GM12878 (cell line): ENCODE results near the gene TEDC1. TPM values are rescaled to one million over a fixed set of nuclear protein-coding genes. Genes with fewer than 3 reads are reported as not detected.

Experiments
- ATAC-seq: fragments of 200-7000 bp; cut with Tn5 transposase; 3 replicates; pipeline ENCODE4 v1.9.1; 2020; ENCODE audit warnings: mild to moderate bottlenecking, moderate library complexity
- BruUV-seq: library from RNA; stranded (reverse); fragments of 400-500 nt; replicated peaks from 2 replicates; lab custom pipeline; 2021; lab: Mats Ljungman, UMichigan
- CTCF ChIA-PET: fragments of 300-600 bp; sonication (Branson Sonifier 250); formaldehyde crosslinking; extraction: SDS; loops from one replicate; lab custom pipeline; 2021; ENCODE audit warnings: inconsistent platforms; lab: Yijun Ruan, JAX
- POLR2A ChIA-PET: fragments of 350-600 bp; formaldehyde crosslinking; extraction: SDS; loops from one replicate; lab custom pipeline; 2021; ENCODE audit warnings: inconsistent platforms; lab: Charles Lee
- RAD21 ChIA-PET: fragments of 300-600 bp; sonication (Branson Sonifier 250); formaldehyde crosslinking; loops from one replicate; lab custom pipeline; 2023; ENCODE audit warnings: antibody characterized with exemption; ENCODE audit not compliant: unreplicated experiment; lab: Charles Lee
- SMC1A ChIA-PET: fragments of 300-600 bp; sonication (Branson Sonifier 250); formaldehyde crosslinking; loops from one replicate; lab custom pipeline; 2023; ENCODE audit not compliant: unreplicated experiment, uncharacterized antibody; lab: Charles Lee
- DNase-seq: peaks from one replicate; pipeline ENCODE4 v3.0.0-alpha.2; 2011; ENCODE audit warnings: low read depth, low spot score
- FAIRE-seq: peaks from 3 replicates; lab custom pipeline; 2011; peaks lifted over from hg19 to GRCh38; lab: Jason Lieb, UNC
- H2AFZ ChIP-seq: 2 replicates; pipeline ENCODE4 v1.6.0; 2011; ENCODE audit warnings: low read depth, low read length, control low read depth; ENCODE audit not compliant: control insufficient read depth
- H3K27ac ChIP-seq: 2 replicates; pipeline ENCODE4 v1.5.1; 2011; ENCODE audit warnings: control low read depth; ENCODE audit not compliant: control insufficient read depth, insufficient read depth
- H3K27me3 ChIP-seq, 2 experiments: replicated peaks in 1 of 2; 2 replicates each; pipeline versions ENCODE4 v1.6.0 to v1.6.1; 2011; ENCODE audit warnings: low read length in 1 of 2; ENCODE audit not compliant: control insufficient read depth in 2 of 2, insufficient read depth in 2 of 2
- H3K36me3 ChIP-seq, 2 experiments: 2 replicates each; pipeline ENCODE4 v1.5.1; 2011; ENCODE audit warnings: low read length in 1 of 2; ENCODE audit not compliant: control insufficient read depth in 2 of 2, insufficient read depth in 2 of 2
- H3K4me1 ChIP-seq: 2 replicates; pipeline ENCODE4 v1.6.1; 2011; ENCODE audit warnings: mild to moderate bottlenecking, low read length, moderate library complexity, mixed read lengths; ENCODE audit not compliant: control insufficient read depth, insufficient read depth
- H3K4me2 ChIP-seq: 2 replicates; pipeline ENCODE4 v1.6.0; 2011; ENCODE audit warnings: control low read depth; ENCODE audit not compliant: control insufficient read depth, insufficient read depth
- H3K4me3 ChIP-seq: fragments of 200-600 bp; sonication (generic); 2 replicates; pipeline ENCODE4 v1.5.1; 2016
- H3K79me2 ChIP-seq: 2 replicates; pipeline ENCODE4 v1.6.0; 2011; ENCODE audit warnings: low read length; ENCODE audit not compliant: control insufficient read depth, insufficient read depth
- H3K9ac ChIP-seq: 2 replicates; pipeline ENCODE4 v1.8.0; 2011; ENCODE audit warnings: low read length, control low read depth, mixed read lengths; ENCODE audit not compliant: control insufficient read depth, insufficient read depth
- H3K9me3 ChIP-seq: replicated peaks from 3 replicates; pipeline ENCODE4 v1.5.1; 2011; ENCODE audit warnings: mild to moderate bottlenecking, low read length; ENCODE audit not compliant: control insufficient read depth, insufficient read depth
- H4K20me1 ChIP-seq: 2 replicates; pipeline ENCODE4 v1.6.0; 2011; ENCODE audit not compliant: control insufficient read depth, insufficient read depth
- BCLAF1 ChIP-seq: fragments of 450-650 bp; IDR thresholded peaks from 2 replicates; pipeline ENCODE4 v1.6.1; 2017; ENCODE audit warnings: antibody characterized with exemption, mild to moderate bottlenecking, moderate library complexity
- BMI1 ChIP-seq: fragments of 450-650 bp; IDR thresholded peaks from 2 replicates; pipeline ENCODE4 v1.6.1; 2016; ENCODE audit warnings: mild to moderate bottlenecking, moderate library complexity, borderline replicate concordance
- CHD2 ChIP-seq: IDR thresholded peaks from 2 replicates; pipeline ENCODE4 v1.6.1; 2011; ENCODE audit warnings: low read depth, low read length, improper control_type of control experiment, borderline replicate concordance
- ESRRA ChIP-seq: IDR thresholded peaks from 2 replicates; pipeline ENCODE4 v1.6.1; 2012; ENCODE audit warnings: mild to moderate bottlenecking, low read length, improper control_type of control experiment
- FOXM1 ChIP-seq: IDR thresholded peaks from 2 replicates; pipeline ENCODE4 v1.6.1; 2012; ENCODE audit warnings: low read depth, mild to moderate bottlenecking, inconsistent platforms, low read length, moderate library complexity
- HSF1 ChIP-seq: fragments of 150-350 bp; IDR thresholded peaks from 2 replicates; pipeline ENCODE4 v1.6.1; 2014; ENCODE audit warnings: mild to moderate bottlenecking, low read depth, low read length
- JUND ChIP-seq: IDR thresholded peaks from 2 replicates; pipeline ENCODE4 v1.6.1; 2012; ENCODE audit warnings: low read depth, mild to moderate bottlenecking, low read length, improper control_type of control experiment, moderate library complexity
- MEF2A ChIP-seq: IDR thresholded peaks from 2 replicates; pipeline ENCODE4 v1.6.1; 2011; ENCODE audit warnings: low read depth, mild to moderate bottlenecking, low read length, moderate library complexity; ENCODE audit not compliant: insufficient read depth
- MYB ChIP-seq: fragments of 150-350 bp; IDR thresholded peaks from 2 replicates; pipeline ENCODE4 v1.6.1; 2014; ENCODE audit warnings: mild to moderate bottlenecking, low read depth, low read length, borderline replicate concordance
- NBN ChIP-seq: fragments of 450-650 bp; IDR thresholded peaks from 2 replicates; pipeline ENCODE4 v1.6.1; 2016
- RFX5 ChIP-seq: IDR thresholded peaks from 2 replicates; pipeline ENCODE4 v1.6.1; 2011; ENCODE audit warnings: low read depth, low read length, improper control_type of control experiment
- SRF ChIP-seq, 2 experiments: IDR thresholded peaks; 2 replicates each; pipeline ENCODE4 v1.6.1; 2011; ENCODE audit warnings: low read depth in 2 of 2, low read length in 2 of 2, mild to moderate bottlenecking in 1 of 2, moderate library complexity in 1 of 2
- TBL1XR1 ChIP-seq: IDR thresholded peaks from 2 replicates; pipeline ENCODE4 v1.6.1; 2012; ENCODE audit warnings: low read depth, low read length, improper control_type of control experiment
- USF1 ChIP-seq: IDR thresholded peaks from 2 replicates; pipeline ENCODE4 v1.6.1; 2011; ENCODE audit warnings: borderline replicate concordance, low read depth, mild to moderate bottlenecking, moderate library complexity, mixed read lengths, low read length; ENCODE audit not compliant: insufficient read depth; ENCODE audit errors: extremely low read length
- ZNF274 ChIP-seq: IDR thresholded peaks from one replicate; pipeline ENCODE4 v1.8.0; 2011; ENCODE audit not compliant: insufficient read length, insufficient read depth
- WGBS: methylation state at CpG from one replicate; pipeline ENCODE4 v1.1.6; 2016; ENCODE audit warnings: low lambda C conversion rate; ENCODE audit not compliant: insufficient replicate concordance, insufficient coverage; ENCODE audit errors: missing lambda C conversion rate; 5-methylcytosine and 5-hydroxymethylcytosine counted together
- in situ Hi-C: fragments of 300-500 bp; cut with MboI; formaldehyde crosslinking; loops from 9 replicates; pipeline ENCODE4 v1.14.3; 2018; ENCODE audit warnings: mixed read lengths
- intact Hi-C: fragments of 100-400 bp; cut with micrococcal nuclease; formaldehyde crosslinking; loops from one replicate; pipeline ENCODE4 v1.14.2; 2022; ENCODE audit not compliant: unreplicated experiment
- polyA plus RNA-seq, 11 experiments: library from polyadenylated mRNA; depleted of rRNA in 4 of 11; unstranded in 6 of 11; stranded (reverse) in 5 of 11; fragments of >200 nt; fragmentation: Nextera tagmentation in 4 of 11; fragmentation: Illumina TruSeq in 1 of 11; extraction: Ambion mirVana in 4 of 11; extraction: Trizol in 1 of 11; gene quantifications; 1 replicate in 1 of 11; 2 replicates in 10 of 11; pipeline versions ENCODE4 v1.2.1 to v1.2.3, GENCODE V29; 2011 to 2016; ENCODE audit warnings: inconsistent platforms in 2 of 11, missing spikeins in 2 of 11, low read depth in 1 of 11
- total RNA-seq, 4 experiments: library from RNA; depleted of rRNA in 3 of 4; stranded (reverse); fragments of >200 nt in 3 of 4; fragmentation: Illumina TruSeq in 1 of 4; extraction: Trizol in 1 of 4; gene quantifications; 2 replicates each; pipeline versions ENCODE4 v1.2.1 to v1.2.3, GENCODE V29; 2013 to 2021

The TEDC1 gene
- total and polyA plus RNA-seq, 10 of the 15 experiments (the other 5 are each of a cell fraction or from before 2014, with no cell fraction given): 0.19 to 34.2 (median 14.5) TPM

GRCh38 chr14:105482486-105483110 is 8.4 kb upstream of the TEDC1 start:
- ChIA-PET SMC1A (interaction anchor here (2.4 kb wide), 1 partner anchor 7 kb away, joined by 39 read pairs; the partner anchor contains the start of gene TEDC1), RAD21 (interaction anchor here (0.7 to 2.3 kb wide), 5 partner anchors 7 to 116 kb away, joined by 3 to 74 read pairs (median 3); no protein-coding TSS in a partner anchor), POLR2A (interaction anchor here (0.8 to 2.2 kb wide), 2 partner anchors 7 to 9 kb away, joined by 3 to 23 read pairs; no protein-coding TSS in a partner anchor), CTCF (interaction anchor here (0.7 to 2.9 kb wide), 5 partner anchors 8 to 113 kb away, joined by 3 to 103 read pairs (median 17); partner anchors contain the start of gene TEDC1)
- Histone ChIP-seq H2AFZ (no peak overlapping the region), H3K36me3 (no peaks in the 10 kb centered on the region), H4K20me1 (no peaks in the 10 kb centered on the region), H3K9me3 (no peaks in the 10 kb centered on the region), H3K79me2 (peaks cover 2% of the 10 kb centered on the region; the same call in 1 of the 2 replicates), H3K9ac (no peak overlapping the region), H3K4me3 (no peak overlapping the region), H3K4me2 (peak overlapping the region; percentile 77), H3K4me1 (peaks cover 30% of the 10 kb centered on the region), H3K27ac (no peak overlapping the region), H3K27me3 (no peaks in the 10 kb centered on the region; a peak in 1 of 4 replicates)
- intact Hi-C loops (loop anchor here (10.0 kb wide), 1 partner anchor 418 kb away; the partner anchor contains the start of gene GPR132), in situ Hi-C loops (no loop called here)
- WGBS: 69% methylated on average over 18 of the region's 18 CpGs
- DNase-seq (no peak), ATAC-seq (no peak), FAIRE-seq (no peak)
- BruUV-seq: no TSS peak
- no peak for TF ChIP-seq RFX5
- no peak for TF ChIP-seq MYB
- no peak for TF ChIP-seq ZNF274
- no peak for TF ChIP-seq USF1
- TF ChIP-seq MEF2A: no peak
- no peak for TF ChIP-seq NBN
- TF ChIP-seq TBL1XR1: no peak
- TF ChIP-seq JUND: no peak
- no peak for TF ChIP-seq HSF1
- TF ChIP-seq FOXM1: no peak
- TF ChIP-seq BCLAF1: no peak
- no peak for TF ChIP-seq CHD2
- no peak for TF ChIP-seq SRF (IDR thresholded peaks at IDR 0.05; ENCODE audit: low read depth in 2 of 2, low read length in 2 of 2)
- no peak for TF ChIP-seq ESRRA
- no peak for TF ChIP-seq BMI1
